Measurements from ENCODE around the gene RMND5A. TPM values are rescaled to one million over a fixed set of nuclear protein-coding genes. Genes with fewer than 3 reads are reported as not detected.

The RMND5A gene
- total RNA-seq, 1 donor from 2014 or later = 25.6 TPM

- intact Hi-C loops (cut with micrococcal nuclease) = no loop called here
Observed at GRCh38 chr2:86825693-86826381, 105.7 kb downstream of the RMND5A start.

- intact Hi-C loops (cut with micrococcal nuclease) = no loop called here
Observed at GRCh38 chr2:86826951-86827350, 106.9 kb downstream of the RMND5A start.

Other genes with a start within 250 kb of the RMND5A start
- 38.0 and 40.8 TPM in 2 replicates for gene CHMP3, start 156.8 kb upstream of the RMND5A start, total RNA-seq
- 16.2 and 16.4 TPM in 2 replicates for gene RNF103, start 96.4 kb upstream of the RMND5A start, total RNA-seq
- 2.4 and 2.6 TPM in 2 replicates for gene CD8A, start 70.6 kb downstream of the RMND5A start, total RNA-seq
- 1.0 and 2.8 TPM in 2 replicates for gene CD8B, start 141.6 kb downstream of the RMND5A start, total RNA-seq
- gene RGPD1, start 221.8 kb downstream of the RMND5A start, total RNA-seq = 0.90 and 1.0 TPM in 2 replicates

Data from T-helper 1 cell treated with Interleukin-12 subunit alpha and Interleukin-12 subunit beta and Interleukin-4 antibody, amounts not matched to agents 30 ng/mL and 1 ng/mL, for 36 hours (primary cell).